Measurements from ENCODE around the gene OPA1.
A peak's percentile ranks its signal among the peaks of the same experiment; 100 is the strongest.

Gene OPA1

GRCh38 chr3:193592841-193593667 lies at the start of gene OPA1:
Gene OPA1 (plus strand): TSS chr3:193593208. CDS start chr3:193593378, 170 bp downstream.
- H3K4me3 ChIP-seq (replicated peaks; ENCODE audit: low read depth, low read length), result peak within 1 kb of the TSS; percentile 92
- peak; percentile 99 for DNase-seq (ENCODE audit: low read depth)
- peak; percentile 18 for TF ChIP-seq CTCF (IDR thresholded peaks at IDR 0.05; ENCODE audit: low read length, missing control alignments)

GRCh38 chr3:193544289-193544688 lies 48.7 kb upstream of the OPA1 start:
- H3K4me3 ChIP-seq (replicated peaks; ENCODE audit: low read depth, low read length), result no peak overlapping the region
- no peak for TF ChIP-seq CTCF (IDR thresholded peaks at IDR 0.05; ENCODE audit: low read length, missing control alignments)
- DNase-seq (ENCODE audit: low read depth), result no peak

GRCh38 chr3:193545304-193545703 lies 47.7 kb upstream of the OPA1 start:
- TF ChIP-seq CTCF (IDR thresholded peaks at IDR 0.05; ENCODE audit: low read length, missing control alignments), result no peak
- H3K4me3 ChIP-seq (replicated peaks; ENCODE audit: low read depth, low read length), result no peak overlapping the region
- no peak for DNase-seq (ENCODE audit: low read depth)

- no peak for DNase-seq (ENCODE audit: low read depth)
- no peak overlapping the region for H3K4me3 ChIP-seq (replicated peaks; ENCODE audit: low read depth, low read length)
- no peak for TF ChIP-seq CTCF (IDR thresholded peaks at IDR 0.05; ENCODE audit: low read length, missing control alignments)
Measured at GRCh38 chr3:193546129-193546528, 46.9 kb upstream of the OPA1 start.

- no peak for DNase-seq (ENCODE audit: low read depth)
- H3K4me3 ChIP-seq (replicated peaks; ENCODE audit: low read depth, low read length), result no peak overlapping the region
- no peak for TF ChIP-seq CTCF (IDR thresholded peaks at IDR 0.05; ENCODE audit: low read length, missing control alignments)
Measured at GRCh38 chr3:193548406-193548805, 44.6 kb upstream of the OPA1 start.

- no peak for DNase-seq (ENCODE audit: low read depth)
- TF ChIP-seq CTCF (IDR thresholded peaks at IDR 0.05; ENCODE audit: low read length, missing control alignments), result no peak
- H3K4me3 ChIP-seq (replicated peaks; ENCODE audit: low read depth, low read length), result no peak overlapping the region
Measured at GRCh38 chr3:193552923-193553322, 40.1 kb upstream of the OPA1 start.

- TF ChIP-seq CTCF (IDR thresholded peaks at IDR 0.05; ENCODE audit: low read length, missing control alignments), result no peak
- no peak for DNase-seq (ENCODE audit: low read depth)
- no peak overlapping the region for H3K4me3 ChIP-seq (replicated peaks; ENCODE audit: low read depth, low read length)
Measured at GRCh38 chr3:193553586-193553985, 39.4 kb upstream of the OPA1 start.

Data from fibroblast of pulmonary artery (primary cell).